Measurements from ENCODE around the gene ADGRE3.

The ADGRE3 gene

DNA sequence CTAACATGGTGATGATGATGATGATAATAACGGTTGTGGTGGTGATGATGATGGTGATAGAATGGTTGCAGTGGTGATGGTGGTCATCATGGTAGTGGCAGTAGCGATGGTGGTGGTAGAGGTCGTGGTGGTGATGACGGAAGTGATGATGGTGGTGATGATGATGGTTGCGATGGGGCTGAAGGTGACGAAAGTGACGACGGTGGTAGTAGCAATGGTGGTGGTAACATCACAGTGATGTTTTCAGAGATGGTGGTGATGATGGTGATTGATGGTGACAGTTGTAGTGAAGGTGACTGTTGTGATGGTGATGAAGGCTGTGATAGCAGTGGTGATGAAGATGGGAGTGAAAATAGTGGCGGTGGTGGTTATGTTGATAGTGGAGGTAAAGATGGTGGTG is 3.6 kb upstream of the ADGRE3 start:
- Histone ChIP-seq H4K20me1 (ENCODE audit: insufficient read depth, low read length) (no peaks in the 10 kb centered on the region), H3K27ac (ENCODE audit: low read depth, low read length, poor library complexity, severe bottlenecking) (no peak overlapping the region), H3K9me3 (ENCODE audit: low read length) (no peaks in the 10 kb centered on the region), H3K36me3 (ENCODE audit: insufficient read depth, low read length) (no peaks in the 10 kb centered on the region), H3K27me3 (ENCODE audit: insufficient read depth, low read length) (no peaks in the 10 kb centered on the region; the same call in 1 of the 2 replicates), H2AFZ (ENCODE audit: low read length) (no peak overlapping the region), H3K4me2 (ENCODE audit: low read length) (no peak overlapping the region), H3K4me1 (ENCODE audit: insufficient read depth, low read length, severe bottlenecking) (no peaks in the 10 kb centered on the region), H3F3A (ENCODE audit: insufficient read depth, low read length) (no peaks in the 10 kb centered on the region), H3K4me3 (ENCODE audit: low read depth, low read length, poor library complexity, severe bottlenecking) (no peak overlapping the region), H3K9me2 (ENCODE audit: low read depth, low read length) (no peaks in the 10 kb centered on the region), H3K79me2 (ENCODE audit: insufficient read depth, low read length) (no peaks in the 10 kb centered on the region), H3K9ac (ENCODE audit: low read length) (no peak overlapping the region)
- TF ChIP-seq, protein P1, sequence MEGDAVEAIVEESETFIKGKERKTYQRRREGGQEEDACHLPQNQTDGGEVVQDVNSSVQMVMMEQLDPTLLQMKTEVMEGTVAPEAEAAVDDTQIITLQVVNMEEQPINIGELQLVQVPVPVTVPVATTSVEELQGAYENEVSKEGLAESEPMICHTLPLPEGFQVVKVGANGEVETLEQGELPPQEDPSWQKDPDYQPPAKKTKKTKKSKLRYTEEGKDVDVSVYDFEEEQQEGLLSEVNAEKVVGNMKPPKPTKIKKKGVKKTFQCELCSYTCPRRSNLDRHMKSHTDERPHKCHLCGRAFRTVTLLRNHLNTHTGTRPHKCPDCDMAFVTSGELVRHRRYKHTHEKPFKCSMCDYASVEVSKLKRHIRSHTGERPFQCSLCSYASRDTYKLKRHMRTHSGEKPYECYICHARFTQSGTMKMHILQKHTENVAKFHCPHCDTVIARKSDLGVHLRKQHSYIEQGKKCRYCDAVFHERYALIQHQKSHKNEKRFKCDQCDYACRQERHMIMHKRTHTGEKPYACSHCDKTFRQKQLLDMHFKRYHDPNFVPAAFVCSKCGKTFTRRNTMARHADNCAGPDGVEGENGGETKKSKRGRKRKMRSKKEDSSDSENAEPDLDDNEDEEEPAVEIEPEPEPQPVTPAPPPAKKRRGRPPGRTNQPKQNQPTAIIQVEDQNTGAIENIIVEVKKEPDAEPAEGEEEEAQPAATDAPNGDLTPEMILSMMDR (IDR thresholded peaks at IDR 0.05; ENCODE audit: low read length): no peak
- TF ChIP-seq EZH2 (IDR thresholded peaks at IDR 0.05; ENCODE audit: borderline replicate concordance, low read length): no peak

DNA sequence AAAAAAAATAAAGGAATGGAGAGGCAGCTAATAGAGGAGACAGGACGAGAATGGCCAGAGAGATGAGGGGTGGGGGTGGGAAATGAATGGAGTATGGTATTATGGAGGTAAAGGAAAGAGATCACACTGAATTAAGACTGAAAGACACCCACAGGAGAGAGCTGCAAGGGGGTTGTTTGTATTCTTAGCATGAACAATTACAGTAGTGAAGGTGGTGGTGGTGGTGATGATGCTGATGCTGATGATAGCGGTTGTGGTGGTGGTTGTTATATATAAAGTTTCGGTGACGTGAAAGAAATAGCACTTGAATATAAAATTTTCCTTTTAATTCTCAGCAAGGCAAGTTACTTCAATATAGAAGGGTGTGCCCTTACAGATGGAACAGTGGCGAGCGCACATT is 2.8 kb upstream of the ADGRE3 start:
- Histone ChIP-seq H3K9me2 (ENCODE audit: low read depth, low read length) (no peaks in the 10 kb centered on the region), H3F3A (ENCODE audit: insufficient read depth, low read length) (no peaks in the 10 kb centered on the region), H3K4me3 (ENCODE audit: low read depth, low read length, poor library complexity, severe bottlenecking) (no peak overlapping the region), H3K4me1 (ENCODE audit: insufficient read depth, low read length, severe bottlenecking) (no peaks in the 10 kb centered on the region), H3K36me3 (ENCODE audit: insufficient read depth, low read length) (no peaks in the 10 kb centered on the region), H3K4me2 (ENCODE audit: low read length) (no peak overlapping the region), H3K9me3 (ENCODE audit: low read length) (no peaks in the 10 kb centered on the region), H2AFZ (ENCODE audit: low read length) (no peak overlapping the region), H3K9ac (ENCODE audit: low read length) (no peak overlapping the region), H4K20me1 (ENCODE audit: insufficient read depth, low read length) (no peaks in the 10 kb centered on the region), H3K27me3 (ENCODE audit: insufficient read depth, low read length) (no peaks in the 10 kb centered on the region; the same call in 1 of the 2 replicates), H3K79me2 (ENCODE audit: insufficient read depth, low read length) (no peaks in the 10 kb centered on the region), H3K27ac (ENCODE audit: low read depth, low read length, poor library complexity, severe bottlenecking) (no peak overlapping the region)
- TF ChIP-seq, protein P1 (IDR thresholded peaks at IDR 0.05; ENCODE audit: low read length): no peak
- no peak for TF ChIP-seq EZH2 (IDR thresholded peaks at IDR 0.05; ENCODE audit: borderline replicate concordance, low read length)

DNA sequence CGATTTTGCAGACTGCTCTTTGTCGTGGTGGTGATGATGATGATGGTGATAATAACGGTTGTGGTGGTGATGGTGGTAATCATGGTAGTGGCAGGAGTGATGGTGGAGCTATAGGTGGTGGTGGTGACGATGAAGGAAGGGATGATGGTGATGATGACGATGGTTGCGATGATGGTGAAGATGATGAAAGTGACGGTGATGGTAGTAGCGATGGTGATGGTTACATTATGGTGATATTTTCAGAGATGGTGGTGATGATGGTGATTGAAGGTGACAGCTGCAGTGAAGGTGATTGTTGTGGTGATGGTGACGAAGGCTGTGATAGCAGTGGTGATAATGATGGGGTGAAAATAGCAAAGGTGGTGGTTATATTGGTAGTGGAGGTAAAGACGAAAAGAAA is 2.1 kb upstream of the ADGRE3 start:
- H4K20me1 ChIP-seq (ENCODE audit: insufficient read depth, low read length): no peaks in the 10 kb centered on the region
- H3F3A ChIP-seq (ENCODE audit: insufficient read depth, low read length): no peaks in the 10 kb centered on the region
- H2AFZ ChIP-seq (ENCODE audit: low read length): no peak overlapping the region
- no peak overlapping the region for H3K4me2 ChIP-seq (ENCODE audit: low read length)
- no peaks in the 10 kb centered on the region; the same call in 1 of the 2 replicates for H3K27me3 ChIP-seq (ENCODE audit: insufficient read depth, low read length)
- no peaks in the 10 kb centered on the region for H3K79me2 ChIP-seq (ENCODE audit: insufficient read depth, low read length)
- no peak overlapping the region for H3K4me3 ChIP-seq (ENCODE audit: low read depth, low read length, poor library complexity, severe bottlenecking)
- TF ChIP-seq, protein P1 (IDR thresholded peaks at IDR 0.05; ENCODE audit: low read length): no peak
- TF ChIP-seq EZH2 (IDR thresholded peaks at IDR 0.05; ENCODE audit: borderline replicate concordance, low read length): no peak
- no peak overlapping the region for H3K27ac ChIP-seq (ENCODE audit: low read depth, low read length, poor library complexity, severe bottlenecking)
- no peaks in the 10 kb centered on the region for H3K9me2 ChIP-seq (ENCODE audit: low read depth, low read length)
- no peaks in the 10 kb centered on the region for H3K9me3 ChIP-seq (ENCODE audit: low read length)
- no peak overlapping the region for H3K9ac ChIP-seq (ENCODE audit: low read length)
- no peaks in the 10 kb centered on the region for H3K36me3 ChIP-seq (ENCODE audit: insufficient read depth, low read length)
- no peaks in the 10 kb centered on the region for H3K4me1 ChIP-seq (ENCODE audit: insufficient read depth, low read length, severe bottlenecking)

Measured in OCI-LY1 (cell line).